ENCODE data around the gene LGALS3. TPM values are rescaled to one million over a fixed set of nuclear protein-coding genes. Genes with fewer than 3 reads are reported as not detected.
A peak's percentile ranks its signal among the peaks of the same experiment; 100 is the strongest.

Gene LGALS3
- total RNA-seq, 4 donors from 2014 or later = 388 to 2,805 (median 1,702) TPM

DNA sequence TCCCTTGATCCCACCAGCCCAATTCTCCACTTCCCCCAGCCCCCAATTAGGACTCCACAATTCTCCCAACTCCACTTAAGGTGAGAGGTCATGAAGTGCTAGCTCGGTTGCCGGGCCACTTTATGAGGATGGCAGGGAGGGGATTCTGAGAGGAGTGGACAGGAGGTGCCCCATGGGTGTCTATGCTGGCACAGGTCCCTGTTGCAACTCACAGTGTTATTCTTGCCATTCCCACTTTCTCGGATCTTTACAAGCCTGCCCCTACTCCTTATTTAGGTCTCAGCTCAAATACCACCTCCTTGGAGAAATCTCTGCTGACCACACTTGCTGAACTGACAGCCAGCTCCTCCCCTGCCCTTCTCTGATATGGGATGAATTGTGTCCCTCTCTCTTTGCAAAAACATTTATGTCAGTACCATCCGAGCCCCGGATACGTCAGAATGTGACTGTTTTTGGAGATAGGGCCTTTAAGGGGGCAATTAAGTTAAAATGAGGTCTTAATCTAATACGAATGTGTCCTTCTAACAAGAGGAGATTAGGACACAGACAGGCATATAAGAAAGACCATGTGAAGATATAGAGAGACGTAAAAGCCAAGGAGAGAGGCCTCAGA, 4.2 kb upstream of the LGALS3 start:
- Histone ChIP-seq H3K4me1 (peaks cover 22 to 86% (median 63%) of the 10 kb centered on the region in 4 donors), H3K27ac (peak overlapping the region; percentile 93 to 99 (median 98)), H3K9me3 (no peaks in the 10 kb centered on the region), H3K27me3 (no peaks in the 10 kb centered on the region), H3K36me3 (no peaks in the 10 kb centered on the region), H3K4me3 (no peak overlapping the region)
- 17 to 63% methylated on average over 1 to 8 of the region's 8 CpGs for WGBS, 2 donors (ENCODE audit: low coverage in 1 of 2)
- intact Hi-C loops (cut with DNase I; ENCODE audit: low total_unique reads) = no loop called here
- TF ChIP-seq CTCF (IDR thresholded peaks at IDR 0.05) = no peak
- no peak for TF ChIP-seq POLR2A (IDR thresholded peaks at IDR 0.05)
- no peak for TF ChIP-seq POLR2AphosphoS5 (IDR thresholded peaks at IDR 0.05)
- in situ Hi-C loops (cut with MboI; ENCODE audit: low pct_ligation_motif_present in 1 of 4, low pct_unique_long_range_greater_than_20kb in 1 of 4, low sequenced_read_pairs in 3 of 4) = no loop called here
- DNase-seq = no peak

DNA sequence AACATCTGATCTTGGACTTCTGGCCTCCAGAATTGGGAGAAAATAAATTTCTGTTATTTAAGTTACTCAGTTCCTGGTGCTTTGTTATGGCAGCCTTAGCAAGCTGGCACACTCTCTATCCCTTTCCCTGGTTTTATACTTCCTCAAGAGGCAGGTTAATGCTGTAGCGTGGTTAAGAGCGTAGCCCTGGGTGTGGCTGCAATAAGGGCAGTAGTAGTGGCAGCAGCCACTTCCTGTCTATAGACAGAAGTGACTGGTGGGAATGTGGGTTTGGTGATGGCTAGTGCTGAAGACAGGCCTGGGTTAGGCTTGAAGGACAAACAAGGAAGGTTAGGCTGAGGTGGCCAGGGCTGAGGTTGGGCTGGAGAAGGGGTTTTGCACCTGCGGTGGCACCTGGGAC, 3.6 kb upstream of the LGALS3 start:
- DNase-seq = peak; percentile 84
- Histone ChIP-seq H3K27me3 (no peaks in the 10 kb centered on the region), H3K9me3 (no peaks in the 10 kb centered on the region), H3K27ac (peak overlapping the region; percentile 93 to 99 (median 98)), H3K36me3 (no peaks in the 10 kb centered on the region), H3K4me1 (peaks cover 22 to 81% (median 61%) of the 10 kb centered on the region in 4 donors), H3K4me3 (no peak overlapping the region)
- intact Hi-C loops (cut with DNase I; ENCODE audit: low total_unique reads) (no loop called here), in situ Hi-C loops (cut with MboI; ENCODE audit: low pct_ligation_motif_present in 1 of 4, low pct_unique_long_range_greater_than_20kb in 1 of 4, low sequenced_read_pairs in 3 of 4) (no loop called here)
- TF ChIP-seq POLR2A (IDR thresholded peaks at IDR 0.05) (peak; percentile 93), POLR2AphosphoS5 (IDR thresholded peaks at IDR 0.05) (peak; percentile 78 to 95 (median 95)), CTCF (IDR thresholded peaks at IDR 0.05) (no peak), EP300 (IDR thresholded peaks at IDR 0.05; ENCODE audit: low read depth) (no peak)
- WGBS, 2 donors (ENCODE audit: low coverage in 1 of 2) = 20 to 54% methylated on average over 2 to 3 of the region's 3 CpGs

- H3K4me1 ChIP-seq = peaks cover 22 to 75% (median 56%) of the 10 kb centered on the region in 4 donors
- 48 to 57% methylated on average over 3 of the region's 3 CpGs for WGBS, 2 donors (ENCODE audit: low coverage in 1 of 2)
- H3K4me3 ChIP-seq = no peak overlapping the region
- intact Hi-C loops (cut with DNase I; ENCODE audit: low total_unique reads) (no loop called here), in situ Hi-C loops (cut with MboI; ENCODE audit: low pct_ligation_motif_present in 1 of 4, low pct_unique_long_range_greater_than_20kb in 1 of 4, low sequenced_read_pairs in 3 of 4) (no loop called here)
- no peaks in the 10 kb centered on the region for H3K36me3 ChIP-seq
- no peak for DNase-seq
- peak overlapping the region; percentile 93 to 99 (median 98) for H3K27ac ChIP-seq
- no peaks in the 10 kb centered on the region for H3K27me3 ChIP-seq
- H3K9me3 ChIP-seq = no peaks in the 10 kb centered on the region
- no peak for TF ChIP-seq EP300 (IDR thresholded peaks at IDR 0.05; ENCODE audit: low read depth)
- no peak for TF ChIP-seq CTCF (IDR thresholded peaks at IDR 0.05)
- TF ChIP-seq POLR2A (IDR thresholded peaks at IDR 0.05) = no peak
- TF ChIP-seq POLR2AphosphoS5 (IDR thresholded peaks at IDR 0.05) = no peak
These were observed 3.0 kb upstream of the LGALS3 start for GRCh38 chr14:55126034-55126433.

DNA sequence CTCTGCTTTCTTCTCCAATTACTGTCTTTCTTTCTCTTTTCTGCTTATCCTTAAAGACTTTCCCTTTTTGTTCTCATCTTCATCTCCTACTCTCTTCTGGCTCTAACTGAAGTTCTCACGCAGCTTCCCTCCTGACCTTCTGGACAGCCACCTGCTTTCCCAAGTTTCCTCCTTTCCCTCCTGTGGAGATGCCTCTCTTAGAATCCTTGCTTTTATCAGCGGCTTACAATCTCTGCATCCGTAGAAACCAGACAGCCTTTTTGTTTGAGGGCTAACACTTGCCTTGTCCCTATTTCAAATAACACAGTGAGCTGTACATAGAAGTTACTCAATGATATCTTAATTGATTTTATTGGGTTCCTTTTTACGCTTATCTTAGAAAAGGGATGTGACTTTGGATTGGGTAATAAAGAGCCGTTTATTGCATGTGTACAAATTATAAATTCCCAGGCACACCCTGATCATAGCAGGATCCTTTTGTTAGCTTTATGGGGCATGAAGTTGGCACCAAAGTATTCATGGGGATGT, 2.1 kb upstream of the LGALS3 start:
- Histone ChIP-seq H3K27ac (peak overlapping the region; percentile 93 to 99 (median 98)), H3K9me3 (no peaks in the 10 kb centered on the region), H3K4me1 (peaks cover 22 to 69% (median 61%) of the 10 kb centered on the region in 4 donors), H3K4me3 (peak overlapping the region in 1 of 4 donors; percentile 14), H3K36me3 (no peaks in the 10 kb centered on the region), H3K27me3 (no peaks in the 10 kb centered on the region)
- TF ChIP-seq POLR2AphosphoS5 (IDR thresholded peaks at IDR 0.05) = peak in 1 of 3 donors; percentile 54
- no peak for TF ChIP-seq CTCF (IDR thresholded peaks at IDR 0.05)
- TF ChIP-seq EP300 (IDR thresholded peaks at IDR 0.05; ENCODE audit: low read depth) = peak; percentile 21
- TF ChIP-seq POLR2A (IDR thresholded peaks at IDR 0.05) = peak; percentile 44
- DNase-seq = no peak
- WGBS, 2 donors (ENCODE audit: low coverage in 1 of 2) = 43 to 50% methylated on average over 5 of the region's 5 CpGs
- intact Hi-C loops (cut with DNase I; ENCODE audit: low total_unique reads) (no loop called here), in situ Hi-C loops (cut with MboI; ENCODE audit: low pct_ligation_motif_present in 1 of 4, low pct_unique_long_range_greater_than_20kb in 1 of 4, low sequenced_read_pairs in 3 of 4) (no loop called here)

All from transverse colon (tissue), 4 donors.